Body of pancreas (tissue), 4 donors: ENCODE results near the gene FOXJ3. TPM values are rescaled to one million over a fixed set of nuclear protein-coding genes. Genes with fewer than 3 reads are reported as not detected.

Source experiments
- ATAC-seq: fragments of 150-250 bp; one replicate; pipeline ENCODE4 v1.9.1; 2016
- DNase-seq, 4 donors: peaks; one replicate each; pipeline ENCODE4 v3.0.0-alpha.2; 2019
- H3K27ac ChIP-seq, 4 donors: fragments of 200-600 bp; sonication (generic); 1 replicate in 3 of 4; 2 replicates in 1 of 4; pipeline versions ENCODE4 v1.5.1 to v1.6.1; 2016 to 2019; ENCODE audit warnings: mild to moderate bottlenecking in 1 of 4, mixed read lengths in 1 of 4, moderate library complexity in 1 of 4
- H3K27me3 ChIP-seq, 2 donors: fragments of 200-600 bp; sonication (generic); one replicate each; pipeline ENCODE4 v1.6.0; 2016; ENCODE audit warnings: mild to moderate bottlenecking in 1 of 2
- H3K36me3 ChIP-seq, 2 donors: fragments of 200-600 bp; sonication (generic); replicated peaks in 1 of 2; 2 replicates each; pipeline ENCODE4 v1.5.1; 2016; ENCODE audit warnings: low read depth in 2 of 2; ENCODE audit not compliant: insufficient read depth in 1 of 2
- H3K4me1 ChIP-seq: fragments of 200-600 bp; sonication (generic); one replicate; pipeline ENCODE4 v1.6.0; 2016
- H3K4me3 ChIP-seq, 2 donors: fragments of 200-600 bp; sonication (generic); 1 replicate in 1 of 2; 2 replicates in 1 of 2; pipeline ENCODE4 v1.5.1; 2016 to 2019
- H3K9me3 ChIP-seq, 3 donors: fragments of 200-600 bp; sonication (generic); 1 replicate in 2 of 3; 2 replicates in 1 of 3; pipeline ENCODE4 v1.5.1; 2016
- CTCF ChIP-seq, 7 experiments: fragments of 450-650 bp in 4 of 7; fragments of 200-600 bp in 3 of 7; sonication (generic) in 3 of 7; IDR thresholded peaks; one replicate each; pipeline ENCODE4 v1.5.1; 2016 to 2019; ENCODE audit warnings: antibody characterized with exemption in 7 of 7
- POLR2A ChIP-seq, 3 donors: fragments of 450-650 bp; IDR thresholded peaks; one replicate each; pipeline ENCODE4 v1.6.1; 2016; ENCODE audit warnings: antibody characterized with exemption in 3 of 3, mild to moderate bottlenecking in 2 of 3
- WGBS, 2 donors: methylation state at CpG; one replicate each; pipeline ENCODE4 v1.1.5; 2017; 5-methylcytosine and 5-hydroxymethylcytosine counted together
- intact Hi-C: fragments of 100-400 bp; cut with DNase I; formaldehyde crosslinking; loops from one replicate; pipeline ENCODE4 v1.15.1; 2023
- total RNA-seq, 2 donors: library from RNA; depleted of rRNA; stranded (reverse); fragments of >200 nt; gene quantifications; one replicate each; pipeline ENCODE4 v1.1.0, GENCODE V29; 2016

FOXJ3 gene
- total RNA-seq, 2 donors from 2014 or later = 25.2 to 50.4 TPM

GRCh38 chr1:42372796-42373195 lies 37.8 kb upstream of the FOXJ3 start:
- intact Hi-C loops = no loop called here
- H3K9me3 ChIP-seq = no peaks in the 10 kb centered on the region
- TF ChIP-seq POLR2A (IDR thresholded peaks at IDR 0.05) = no peak
- TF ChIP-seq CTCF (IDR thresholded peaks at IDR 0.05) = no peak
- H3K27ac ChIP-seq = no peak overlapping the region
- H3K4me3 ChIP-seq = no peak overlapping the region
- H3K4me1 ChIP-seq = peaks cover 11% of the 10 kb centered on the region
- no peaks in the 10 kb centered on the region for H3K27me3 ChIP-seq
- DNase-seq = no peak
- WGBS, 2 donors = 45 to 59% methylated on average over 2 of the region's 2 CpGs
- no peaks in the 10 kb centered on the region for H3K36me3 ChIP-seq
- no peak for ATAC-seq

- ATAC-seq (no peak), DNase-seq (no peak)
- H3K27me3 ChIP-seq = no peaks in the 10 kb centered on the region
- peaks cover 13% of the 10 kb centered on the region for H3K4me1 ChIP-seq
- no peaks in the 10 kb centered on the region for H3K9me3 ChIP-seq
- no peak overlapping the region for H3K27ac ChIP-seq
- no peak overlapping the region for H3K4me3 ChIP-seq
- no peaks in the 10 kb centered on the region for H3K36me3 ChIP-seq
- intact Hi-C loops = no loop called here
- no peak for TF ChIP-seq POLR2A (IDR thresholded peaks at IDR 0.05)
- no peak for TF ChIP-seq CTCF (IDR thresholded peaks at IDR 0.05)
Observed at GRCh38 chr1:42370876-42371549, 36.0 kb upstream of the FOXJ3 start.

- Histone ChIP-seq H3K36me3 (no peaks in the 10 kb centered on the region), H3K9me3 (no peaks in the 10 kb centered on the region), H3K27me3 (no peaks in the 10 kb centered on the region), H3K4me1 (peaks cover 13% of the 10 kb centered on the region), H3K27ac (no peak overlapping the region), H3K4me3 (no peak overlapping the region)
- ATAC-seq (no peak), DNase-seq (no peak)
- intact Hi-C loops = no loop called here
- 70 to 73% methylated on average over 1 of the region's 1 CpG for WGBS, 2 donors
- TF ChIP-seq POLR2A (IDR thresholded peaks at IDR 0.05) (no peak), CTCF (IDR thresholded peaks at IDR 0.05) (no peak)
Observed at GRCh38 chr1:42369471-42369870, 34.4 kb upstream of the FOXJ3 start.

GRCh38 chr1:42368096-42368795 lies 33.2 kb upstream of the FOXJ3 start:
- no peak overlapping the region for H3K4me3 ChIP-seq
- ATAC-seq = peak; percentile 69
- TF ChIP-seq POLR2A (IDR thresholded peaks at IDR 0.05) = no peak
- TF ChIP-seq CTCF (IDR thresholded peaks at IDR 0.05) = no peak
- H3K4me1 ChIP-seq = peaks cover 13% of the 10 kb centered on the region
- peak overlapping the region in 1 of 4 donors; percentile 25 for H3K27ac ChIP-seq
- no peaks in the 10 kb centered on the region for H3K27me3 ChIP-seq
- no peaks in the 10 kb centered on the region for H3K36me3 ChIP-seq
- intact Hi-C loops = no loop called here
- WGBS, 2 donors = 53% methylated on average over 7 of the region's 7 CpGs
- peak; percentile 11 to 49 (median 28) for DNase-seq
- no peaks in the 10 kb centered on the region for H3K9me3 ChIP-seq
